ENCODE results near the gene AKR1C3. TPM values are rescaled to one million over a fixed set of nuclear protein-coding genes. Genes with fewer than 3 reads are reported as not detected.

Gene AKR1C3
- total RNA-seq, 1 donor from 2014 or later: 1.2 TPM

GRCh38 chr10:5088703-5089261, 5.4 kb upstream of the AKR1C3 start:
- no peak for TF ChIP-seq CTCF (IDR thresholded peaks at IDR 0.05; ENCODE audit: insufficient read depth, low read length, poor library complexity, severe bottlenecking)
- no peak overlapping the region for H3K4me3 ChIP-seq (ENCODE audit: low read depth, low read length)
- DNase-seq (ENCODE audit: low read depth): no peak
- no peaks in the 10 kb centered on the region for H3K36me3 ChIP-seq (ENCODE audit: control insufficient read depth, insufficient read depth, low read length)
- no peaks in the 10 kb centered on the region for H3K27me3 ChIP-seq (ENCODE audit: control insufficient read depth, insufficient read depth, low read length)

GRCh38 chr10:5089865-5090264, 4.3 kb upstream of the AKR1C3 start:
- DNase-seq (ENCODE audit: low read depth): no peak
- peak; percentile 30 for TF ChIP-seq CTCF (IDR thresholded peaks at IDR 0.05; ENCODE audit: insufficient read depth, low read length, poor library complexity, severe bottlenecking)
- Histone ChIP-seq H3K4me3 (ENCODE audit: low read depth, low read length) (no peak overlapping the region), H3K36me3 (ENCODE audit: control insufficient read depth, insufficient read depth, low read length) (no peaks in the 10 kb centered on the region), H3K27me3 (ENCODE audit: control insufficient read depth, insufficient read depth, low read length) (no peaks in the 10 kb centered on the region)

- Histone ChIP-seq H3K4me3 (ENCODE audit: low read depth, low read length) (no peak overlapping the region), H3K27me3 (ENCODE audit: control insufficient read depth, insufficient read depth, low read length) (no peaks in the 10 kb centered on the region), H3K36me3 (ENCODE audit: control insufficient read depth, insufficient read depth, low read length) (no peaks in the 10 kb centered on the region)
- DNase-seq (ENCODE audit: low read depth): no peak
- TF ChIP-seq CTCF (IDR thresholded peaks at IDR 0.05; ENCODE audit: insufficient read depth, low read length, poor library complexity, severe bottlenecking): no peak
These were observed 3.7 kb upstream of the AKR1C3 start for GRCh38 chr10:5090551-5090950.

- Histone ChIP-seq H3K27me3 (ENCODE audit: control insufficient read depth, insufficient read depth, low read length) (no peaks in the 10 kb centered on the region), H3K4me3 (ENCODE audit: low read depth, low read length) (no peak overlapping the region), H3K36me3 (ENCODE audit: control insufficient read depth, insufficient read depth, low read length) (no peaks in the 10 kb centered on the region)
- DNase-seq (ENCODE audit: low read depth): no peak
- TF ChIP-seq CTCF (IDR thresholded peaks at IDR 0.05; ENCODE audit: insufficient read depth, low read length, poor library complexity, severe bottlenecking): no peak
These were observed 3.0 kb upstream of the AKR1C3 start for GRCh38 chr10:5091196-5091595.

- no peak for TF ChIP-seq CTCF (IDR thresholded peaks at IDR 0.05; ENCODE audit: insufficient read depth, low read length, poor library complexity, severe bottlenecking)
- no peaks in the 10 kb centered on the region for H3K36me3 ChIP-seq (ENCODE audit: control insufficient read depth, insufficient read depth, low read length)
- no peaks in the 10 kb centered on the region for H3K27me3 ChIP-seq (ENCODE audit: control insufficient read depth, insufficient read depth, low read length)
- H3K4me3 ChIP-seq (ENCODE audit: low read depth, low read length): no peak overlapping the region
- no peak for DNase-seq (ENCODE audit: low read depth)
These were observed 1.8 kb upstream of the AKR1C3 start for GRCh38 chr10:5092375-5092774.

Measured in kidney epithelial cell (primary cell).